ENCODE measurements around the gene PSMD1. TPM values are rescaled to one million over a fixed set of nuclear protein-coding genes. Genes with fewer than 3 reads are reported as not detected.

PSMD1 gene
- total and polyA plus RNA-seq, 2 of the 8 experiments (the other 6 are each of a cell fraction or from before 2014, with no cell fraction given): 179 to 272 TPM

- Histone ChIP-seq H4K8ac (ENCODE audit: extremely low read depth, insufficient read depth, low read length) (no peak overlapping the region), H3K56ac (replicated peaks; ENCODE audit: insufficient read length, low read depth, low read length) (no peak overlapping the region), H2BK12ac (ENCODE audit: low read depth, low read length) (no peak overlapping the region), H3K79me1 (ENCODE audit: low read depth, low read length) (no peaks in the 10 kb centered on the region), H3K27me3 (replicated peaks in 1 of 4; ENCODE audit: control insufficient read depth in 3 of 4, extremely low read depth in 1 of 4, insufficient read depth in 3 of 4, low read length in 3 of 4) (no peaks in the 10 kb centered on the region), H3K9me3 (ENCODE audit: insufficient read depth in 2 of 2, low read depth in 1 of 2, low read length in 1 of 2) (no peaks in the 10 kb centered on the region), H2BK15ac (ENCODE audit: low read length) (no peak overlapping the region), H2BK5ac (ENCODE audit: low read depth, low read length) (no peak overlapping the region), H2BK120ac (replicated peaks; ENCODE audit: low read depth, low read length) (no peak overlapping the region), H4K5ac (ENCODE audit: insufficient read length, low read depth, low read length) (no peak overlapping the region), H2BK20ac (ENCODE audit: low read length) (no peak overlapping the region), H3K18ac (ENCODE audit: extremely low read depth, low read length) (no peak overlapping the region), H2AK5ac (ENCODE audit: low read depth, low read length) (no peak overlapping the region), H3K23ac (ENCODE audit: insufficient read length) (no peak overlapping the region), H3K4me3 (ENCODE audit: extremely low read depth in 1 of 4, insufficient read depth in 2 of 4, low read depth in 3 of 4, low read length in 4 of 4) (no peak overlapping the region), H3K4me2 (ENCODE audit: insufficient read depth in 1 of 2, low read depth in 2 of 2, low read length in 2 of 2) (no peak overlapping the region), H4K91ac (replicated peaks; ENCODE audit: insufficient read length, low read length) (no peak overlapping the region), H3K79me2 (ENCODE audit: control insufficient read depth in 1 of 2, insufficient read depth in 2 of 2, low read length in 2 of 2) (no peaks in the 10 kb centered on the region), H3K9ac (replicated peaks in 1 of 4; ENCODE audit: extremely low read depth in 1 of 4, low read depth in 3 of 4, low read length in 3 of 4) (no peak overlapping the region), H3K4me1 (replicated peaks in 1 of 4; ENCODE audit: control insufficient read depth in 3 of 4, insufficient read depth in 4 of 4, low read length in 3 of 4) (peaks cover 0 to 3% (median 2%) of the 10 kb centered on the region in 4 experiments; a peak in 5 of 7 replicates), H3K4ac (replicated peaks; ENCODE audit: insufficient read length, low read depth, low read length) (no peak overlapping the region), H3K23me2 (ENCODE audit: low read depth, low read length) (no peaks in the 10 kb centered on the region), H3K14ac (ENCODE audit: insufficient read length) (no peak overlapping the region), H4K20me1 (replicated peaks in 1 of 2; ENCODE audit: control insufficient read depth in 1 of 2, insufficient read depth in 2 of 2, low read length in 2 of 2) (peaks cover 0 to 2% of the 10 kb centered on the region in 2 experiments), H3K36me3 (ENCODE audit: control insufficient read depth in 2 of 4, insufficient read depth in 4 of 4, low read length in 3 of 4) (peaks cover 0 to 17% (median 8%) of the 10 kb centered on the region in 4 experiments; a peak in 6 of 8 replicates), H2AFZ (ENCODE audit: low read length) (no peak overlapping the region), H3K27ac (ENCODE audit: low read depth, low read length) (no peak overlapping the region)
- POLR2A ChIA-PET (ENCODE audit: partially characterized antibody): interaction anchor here (1.5 kb wide), 1 partner anchor 342 kb away, joined by 3 read pairs; no protein-coding TSS in a partner anchor
- DNase-seq (ENCODE audit: low read depth in 1 of 2, low spot score in 2 of 2): no peak
- FAIRE-seq: no peak
- CTCF ChIA-PET (ENCODE audit: partially characterized antibody): interaction anchor here (0.7 to 4.4 kb wide), 5 partner anchors 9 to 77 kb away, joined by 3 to 14 read pairs (median 5); no protein-coding TSS in a partner anchor
- 100% methylated on average over 1 of the region's 1 CpG; no CpG with 5 or more reads in 1 of the 2 experiments for WGBS, 2 experiments (ENCODE audit: extremely low coverage in 1 of 2, insufficient coverage in 1 of 2, insufficient read length in 1 of 2, insufficient replicate concordance in 2 of 2, low coverage in 1 of 2, low lambda C conversion rate in 2 of 2, missing lambda C conversion rate in 1 of 2)
- TF ChIP-seq POLR2A (IDR thresholded peaks at IDR 0.05; ENCODE audit: control extremely low read depth in 1 of 2, low read depth in 2 of 2, low read length in 2 of 2): no peak
- no peak for TF ChIP-seq RAD21 (IDR thresholded peaks at IDR 0.05 in 1 of 2, conservative IDR thresholded peaks at IDR 0.05 in 1 of 2; ENCODE audit: low read depth in 2 of 2, low read length in 2 of 2)
- TF ChIP-seq BCL11A (IDR thresholded peaks at IDR 0.05; ENCODE audit: low read depth in 2 of 2, low read length in 2 of 2): no peak
- no peak for TF ChIP-seq KDM1A (IDR thresholded peaks at IDR 0.05; ENCODE audit: borderline replicate concordance, low read length)
Observed at GRCh38 chr2:231110551-231110950, 53.9 kb downstream of the PSMD1 start.
